Ishikawa (cell line): Measurements from ENCODE around the gene SPINK4.

ENCODE experiments used
- CREB1 ChIP-seq: IDR thresholded peaks from 2 replicates; pipeline ENCODE4 v1.6.1; 2012; ENCODE audit warnings: low read depth
- EGR1 ChIP-seq: IDR thresholded peaks from 2 replicates; pipeline ENCODE4 v1.6.1; 2012
- EP300 ChIP-seq: IDR thresholded peaks from 2 replicates; pipeline ENCODE4 v1.6.1; 2012; ENCODE audit warnings: borderline replicate concordance
- FOXM1 ChIP-seq: IDR thresholded peaks from 2 replicates; pipeline ENCODE4 v1.6.1; 2012; ENCODE audit warnings: low read depth, borderline replicate concordance
- RAD21 ChIP-seq: IDR thresholded peaks from 2 replicates; pipeline ENCODE4 v1.6.1; 2012; ENCODE audit warnings: low read depth
- TAF1 ChIP-seq: IDR thresholded peaks from 2 replicates; pipeline ENCODE4 v1.6.1; 2012; ENCODE audit warnings: low read depth, mild to moderate bottlenecking
- TCF12 ChIP-seq: IDR thresholded peaks from 2 replicates; pipeline ENCODE4 v1.6.1; 2012; ENCODE audit warnings: low read depth
- TEAD4 ChIP-seq: IDR thresholded peaks from 2 replicates; pipeline ENCODE4 v1.6.1; 2012
- ZBTB7A ChIP-seq: IDR thresholded peaks from 2 replicates; pipeline ENCODE4 v1.6.1; 2012; ENCODE audit warnings: low read depth
- TF ChIP-seq, protein P1 (sequence below): IDR thresholded peaks from 2 replicates; pipeline ENCODE4 v1.6.1; 2012; ENCODE audit warnings: low read depth, mild to moderate bottlenecking
- TF ChIP-seq, protein P2 (sequence below): IDR thresholded peaks from 2 replicates; pipeline ENCODE4 v1.6.1; 2012
- TF ChIP-seq, protein P3 (sequence below): IDR thresholded peaks from 2 replicates; pipeline ENCODE4 v1.6.1; 2012

DNA sequence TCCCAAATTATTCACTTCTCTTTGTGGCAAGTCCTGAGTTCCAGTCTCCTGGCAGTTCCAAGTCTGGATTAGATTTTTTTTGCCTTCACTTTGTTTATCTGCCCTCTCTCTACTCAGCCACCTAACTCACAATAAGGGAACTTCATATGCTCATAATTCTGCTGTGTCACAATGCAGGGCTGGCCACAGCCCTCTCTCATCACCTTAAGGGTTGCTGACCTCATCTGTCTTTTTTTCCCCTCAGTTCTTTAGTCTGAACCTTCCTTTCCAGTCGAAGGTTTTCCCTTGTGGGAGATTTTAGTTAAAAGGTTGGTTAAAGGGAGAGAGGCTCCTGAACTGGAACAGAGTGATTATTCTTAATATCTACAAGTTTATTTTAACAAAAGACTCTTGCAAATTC is 20.4 kb downstream of the SPINK4 start:
- TF ChIP-seq, protein P1, sequence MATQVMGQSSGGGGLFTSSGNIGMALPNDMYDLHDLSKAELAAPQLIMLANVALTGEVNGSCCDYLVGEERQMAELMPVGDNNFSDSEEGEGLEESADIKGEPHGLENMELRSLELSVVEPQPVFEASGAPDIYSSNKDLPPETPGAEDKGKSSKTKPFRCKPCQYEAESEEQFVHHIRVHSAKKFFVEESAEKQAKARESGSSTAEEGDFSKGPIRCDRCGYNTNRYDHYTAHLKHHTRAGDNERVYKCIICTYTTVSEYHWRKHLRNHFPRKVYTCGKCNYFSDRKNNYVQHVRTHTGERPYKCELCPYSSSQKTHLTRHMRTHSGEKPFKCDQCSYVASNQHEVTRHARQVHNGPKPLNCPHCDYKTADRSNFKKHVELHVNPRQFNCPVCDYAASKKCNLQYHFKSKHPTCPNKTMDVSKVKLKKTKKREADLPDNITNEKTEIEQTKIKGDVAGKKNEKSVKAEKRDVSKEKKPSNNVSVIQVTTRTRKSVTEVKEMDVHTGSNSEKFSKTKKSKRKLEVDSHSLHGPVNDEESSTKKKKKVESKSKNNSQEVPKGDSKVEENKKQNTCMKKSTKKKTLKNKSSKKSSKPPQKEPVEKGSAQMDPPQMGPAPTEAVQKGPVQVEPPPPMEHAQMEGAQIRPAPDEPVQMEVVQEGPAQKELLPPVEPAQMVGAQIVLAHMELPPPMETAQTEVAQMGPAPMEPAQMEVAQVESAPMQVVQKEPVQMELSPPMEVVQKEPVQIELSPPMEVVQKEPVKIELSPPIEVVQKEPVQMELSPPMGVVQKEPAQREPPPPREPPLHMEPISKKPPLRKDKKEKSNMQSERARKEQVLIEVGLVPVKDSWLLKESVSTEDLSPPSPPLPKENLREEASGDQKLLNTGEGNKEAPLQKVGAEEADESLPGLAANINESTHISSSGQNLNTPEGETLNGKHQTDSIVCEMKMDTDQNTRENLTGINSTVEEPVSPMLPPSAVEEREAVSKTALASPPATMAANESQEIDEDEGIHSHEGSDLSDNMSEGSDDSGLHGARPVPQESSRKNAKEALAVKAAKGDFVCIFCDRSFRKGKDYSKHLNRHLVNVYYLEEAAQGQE = no peak
- TF ChIP-seq RAD21 (no peak), TAF1 (no peak), TCF12 (no peak), EP300 (no peak), FOXM1 (no peak), EGR1 (no peak), CREB1 (no peak), ZBTB7A (no peak), TEAD4 (no peak)
- TF ChIP-seq, protein P2, sequence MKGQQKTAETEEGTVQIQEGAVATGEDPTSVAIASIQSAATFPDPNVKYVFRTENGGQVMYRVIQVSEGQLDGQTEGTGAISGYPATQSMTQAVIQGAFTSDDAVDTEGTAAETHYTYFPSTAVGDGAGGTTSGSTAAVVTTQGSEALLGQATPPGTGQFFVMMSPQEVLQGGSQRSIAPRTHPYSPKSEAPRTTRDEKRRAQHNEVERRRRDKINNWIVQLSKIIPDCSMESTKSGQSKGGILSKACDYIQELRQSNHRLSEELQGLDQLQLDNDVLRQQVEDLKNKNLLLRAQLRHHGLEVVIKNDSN = no peak
- TF ChIP-seq, protein P3, sequence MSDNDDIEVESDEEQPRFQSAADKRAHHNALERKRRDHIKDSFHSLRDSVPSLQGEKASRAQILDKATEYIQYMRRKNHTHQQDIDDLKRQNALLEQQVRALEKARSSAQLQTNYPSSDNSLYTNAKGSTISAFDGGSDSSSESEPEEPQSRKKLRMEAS = no peak
